PC-3 (cell line): ENCODE measurements around the gene NRARP.

Experiments used
- EZH2 ChIP-seq: fragments of 300-600 bp; sonication (generic); IDR thresholded peaks from one replicate; pipeline ENCODE4 v1.6.1; 2017; ENCODE audit warnings: antibody characterized with exemption, mild to moderate bottlenecking, low read length; ENCODE audit not compliant: unreplicated experiment
- EZH2phosphoT487 ChIP-seq: fragments of 300-600 bp; sonication (generic); IDR thresholded peaks from 2 replicates; pipeline ENCODE4 v1.6.1; 2018; ENCODE audit warnings: mild to moderate bottlenecking, antibody characterized with exemption, low read length, borderline replicate concordance
- TF ChIP-seq, protein P1 (sequence below): fragments of 300-600 bp; sonication (generic); conservative IDR thresholded peaks from 2 replicates; pipeline ENCODE4 v1.5.1; 2017; ENCODE audit warnings: antibody characterized with exemption, low read depth, mild to moderate bottlenecking, low read length

DNA sequence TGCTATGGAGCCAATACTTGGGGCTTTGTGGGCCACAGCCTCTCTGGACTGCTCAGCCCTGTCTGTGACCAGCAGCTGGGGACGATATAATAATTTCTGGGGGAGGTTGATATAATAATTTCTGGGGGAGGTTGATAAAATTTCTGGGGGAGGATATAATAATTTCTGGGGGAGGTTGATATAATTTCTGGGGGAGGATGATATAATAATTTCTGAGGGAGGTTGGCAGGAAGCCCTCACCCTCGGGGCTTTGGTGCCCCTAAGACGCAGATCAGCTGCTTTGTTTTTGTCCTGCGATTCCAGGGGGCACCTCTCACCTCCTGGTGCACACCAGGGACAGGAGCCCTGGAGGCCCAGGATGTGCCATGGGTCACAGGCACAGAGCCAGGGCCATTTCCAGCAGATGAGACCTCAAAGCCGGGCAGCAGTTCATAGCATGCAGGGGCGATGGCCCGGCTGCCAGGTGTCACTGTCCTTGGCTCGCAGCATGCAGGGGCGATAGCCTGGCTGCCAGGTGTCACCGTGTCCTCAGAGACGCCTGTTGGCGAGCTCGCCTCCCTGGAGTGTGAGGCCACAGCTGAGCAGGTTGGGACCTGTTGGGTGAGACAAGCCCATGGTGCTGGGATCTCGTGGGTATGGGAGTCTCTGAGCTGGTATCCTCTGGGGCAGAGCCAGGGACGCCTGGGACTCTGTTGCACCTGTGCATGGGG, 28.3 kb downstream of the NRARP start:
- no peak for TF ChIP-seq EZH2
- TF ChIP-seq, protein P1, sequence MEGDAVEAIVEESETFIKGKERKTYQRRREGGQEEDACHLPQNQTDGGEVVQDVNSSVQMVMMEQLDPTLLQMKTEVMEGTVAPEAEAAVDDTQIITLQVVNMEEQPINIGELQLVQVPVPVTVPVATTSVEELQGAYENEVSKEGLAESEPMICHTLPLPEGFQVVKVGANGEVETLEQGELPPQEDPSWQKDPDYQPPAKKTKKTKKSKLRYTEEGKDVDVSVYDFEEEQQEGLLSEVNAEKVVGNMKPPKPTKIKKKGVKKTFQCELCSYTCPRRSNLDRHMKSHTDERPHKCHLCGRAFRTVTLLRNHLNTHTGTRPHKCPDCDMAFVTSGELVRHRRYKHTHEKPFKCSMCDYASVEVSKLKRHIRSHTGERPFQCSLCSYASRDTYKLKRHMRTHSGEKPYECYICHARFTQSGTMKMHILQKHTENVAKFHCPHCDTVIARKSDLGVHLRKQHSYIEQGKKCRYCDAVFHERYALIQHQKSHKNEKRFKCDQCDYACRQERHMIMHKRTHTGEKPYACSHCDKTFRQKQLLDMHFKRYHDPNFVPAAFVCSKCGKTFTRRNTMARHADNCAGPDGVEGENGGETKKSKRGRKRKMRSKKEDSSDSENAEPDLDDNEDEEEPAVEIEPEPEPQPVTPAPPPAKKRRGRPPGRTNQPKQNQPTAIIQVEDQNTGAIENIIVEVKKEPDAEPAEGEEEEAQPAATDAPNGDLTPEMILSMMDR, result no peak
- TF ChIP-seq EZH2phosphoT487, result no peak
